HG03520 (cell line): ENCODE measurements around the gene C20orf204.
"Not testable (repeated sequence)": the region's sequence is repeated elsewhere in the genome, so short reads cannot be mapped to it uniquely, and the experiment has no call there.

Experiments used
- ATAC-seq: cut with Tn5 transposase; IDR thresholded peaks from one replicate; pipeline ENCODE4 v1.9.1; 2021; ENCODE audit warnings: mild to moderate bottlenecking, moderate library complexity; ENCODE audit not compliant: unreplicated experiment

C20orf204 gene

GRCh38 chr20:64082126-64082731, 46.2 kb downstream of the C20orf204 start:
- ATAC-seq = no peak

GRCh38 chr20:64082820-64083377, 46.9 kb downstream of the C20orf204 start:
- ATAC-seq = no peak

DNA sequence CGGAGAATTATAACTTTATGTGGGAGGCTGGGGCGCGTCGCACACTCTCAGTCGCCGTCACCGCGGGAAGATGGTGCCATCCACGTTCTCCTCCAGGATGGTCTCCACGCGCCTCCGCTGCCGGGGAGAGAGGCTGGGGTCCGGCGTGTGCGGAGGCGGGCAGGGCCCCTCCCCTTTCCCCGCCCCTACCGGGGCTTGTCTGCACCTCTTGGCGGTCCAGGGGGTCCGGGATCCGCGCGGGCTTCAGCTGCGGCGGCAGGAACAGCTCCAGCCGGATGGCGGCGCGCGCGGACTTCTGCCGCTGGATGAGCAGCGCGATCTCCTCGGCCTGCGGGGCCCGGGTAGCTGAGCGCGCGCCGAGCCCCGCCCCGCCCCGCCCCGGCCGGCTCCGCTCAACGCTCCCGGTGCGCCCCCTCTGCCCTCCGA, 47.4 kb downstream of the C20orf204 start:
- no peak for ATAC-seq

- no peak for ATAC-seq
Measured at GRCh38 chr20:64083804-64084684, 48.1 kb downstream of the C20orf204 start, which contains the start of gene LKAAEAR1. Gene LKAAEAR1 (minus strand): TSS chr20:64084398. CDS start chr20:64084219, 179 bp downstream.

DNA sequence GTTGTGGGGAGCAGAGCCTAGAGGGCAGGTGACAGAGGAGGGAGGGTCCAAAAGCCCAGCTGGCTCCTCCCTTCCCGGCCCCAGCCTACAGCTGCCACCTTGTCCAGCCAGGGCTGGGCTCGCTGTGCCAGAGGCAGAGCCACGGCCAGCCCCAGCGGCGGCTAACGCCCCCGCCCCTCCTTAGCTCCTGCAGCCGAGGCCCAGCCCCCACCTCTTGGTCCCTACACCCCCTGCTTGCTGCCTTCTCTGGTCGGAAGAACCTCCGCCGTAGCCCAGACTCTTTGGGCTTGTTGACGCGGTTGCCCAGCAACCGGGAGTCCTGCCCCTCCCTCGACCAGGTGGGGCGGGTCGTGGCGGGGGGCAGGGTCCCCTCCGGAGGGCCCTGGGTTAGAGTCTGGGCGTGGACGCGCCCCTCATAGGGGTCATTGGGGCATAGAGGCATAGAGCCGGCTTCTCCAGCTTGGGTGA, 48.7 kb downstream of the C20orf204 start:
- no peak for ATAC-seq

- ATAC-seq = no peak
Measured at GRCh38 chr20:64086801-64087200, 50.8 kb downstream of the C20orf204 start.

DNA sequence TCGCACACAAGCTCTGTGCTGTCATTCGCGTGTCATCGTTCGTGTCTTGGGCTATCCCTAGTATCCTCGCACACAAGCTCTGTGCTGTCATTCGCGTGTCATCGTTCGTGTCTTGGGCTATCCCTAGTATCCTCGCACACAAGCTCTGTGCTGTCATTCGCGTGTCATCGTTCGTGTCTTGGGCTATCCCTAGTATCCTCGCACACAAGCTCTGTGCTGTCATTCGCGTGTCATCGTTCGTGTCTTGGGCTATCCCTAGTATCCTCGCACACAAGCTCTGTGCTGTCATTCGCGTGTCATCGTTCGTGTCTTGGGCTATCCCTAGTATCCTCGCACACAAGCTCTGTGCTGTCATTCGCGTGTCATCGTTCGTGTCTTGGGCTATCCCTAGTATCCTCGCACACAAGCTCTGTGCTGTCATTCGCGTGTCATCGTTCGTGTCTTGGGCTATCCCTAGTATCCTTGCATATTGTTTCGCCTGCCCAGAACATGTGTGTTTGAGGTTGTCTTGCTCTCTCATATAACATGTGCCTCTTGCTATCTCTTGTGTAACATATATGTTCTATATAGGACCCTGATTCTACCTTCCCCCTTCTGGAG, 51.3 kb downstream of the C20orf204 start:
- ATAC-seq = not testable (repeated sequence)

DNA sequence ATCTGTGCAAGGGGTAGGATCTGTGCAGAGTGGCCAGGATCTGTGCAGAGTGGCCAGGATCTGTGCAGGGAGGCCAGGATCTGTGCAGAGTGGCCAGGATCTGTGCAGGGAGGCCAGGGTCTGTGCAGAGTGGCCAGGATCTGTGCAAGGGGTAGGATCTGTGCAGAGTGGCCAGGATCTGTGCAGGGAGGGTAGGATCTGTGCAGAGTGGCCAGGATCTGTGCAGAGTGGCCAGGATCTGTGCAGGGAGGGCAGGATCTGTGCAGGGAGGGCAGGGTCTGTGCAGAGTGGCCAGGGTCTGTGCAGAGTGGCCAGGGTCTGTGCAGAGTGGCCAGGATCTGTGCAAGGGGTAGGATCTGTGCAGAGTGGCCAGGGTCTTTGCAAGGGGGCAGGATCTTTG, 52.6 kb downstream of the C20orf204 start:
- not testable (repeated sequence) for ATAC-seq
